MG63 (cell line): Measurements from ENCODE around the gene DGKZ. TPM values are rescaled to one million over a fixed set of nuclear protein-coding genes. Genes with fewer than 3 reads are reported as not detected.

Source experiments
- DNase-seq: peaks from one replicate; pipeline ENCODE4 v3.0.0-alpha.2; 2020
- H3K27me3 ChIP-seq: fragments of 250-450 bp; sonication (Bioruptor Pico); 2 replicates; pipeline ENCODE4 v1.5.1; 2020; ENCODE audit warnings: mild to moderate bottlenecking, moderate library complexity
- H3K36me3 ChIP-seq: fragments of 250-450 bp; sonication (Bioruptor Pico); 2 replicates; pipeline ENCODE4 v1.5.1; 2020; ENCODE audit warnings: mild to moderate bottlenecking, moderate library complexity
- H3K4me3 ChIP-seq: fragments of 250-450 bp; sonication (Bioruptor Pico); 2 replicates; pipeline ENCODE4 v1.5.1; 2020; ENCODE audit warnings: mild to moderate bottlenecking, moderate library complexity
- H3K9me3 ChIP-seq: fragments of 250-450 bp; sonication (Bioruptor Pico); 2 replicates; pipeline ENCODE4 v1.5.1; 2020; ENCODE audit warnings: mild to moderate bottlenecking, moderate library complexity
- total RNA-seq: library from RNA; depleted of rRNA; stranded (reverse); fragments of >200 nt; shearing (Covaris generic); gene quantifications from 2 replicates; pipeline ENCODE4 v1.2.3, GENCODE V29; 2014; ENCODE audit warnings: low replicate concordance

Gene DGKZ
- total RNA-seq, 1 experiment from 2014 or later = 33.4 TPM

GRCh38 chr11:46352063-46352841, 5.0 kb downstream of the DGKZ start:
- Histone ChIP-seq H3K27me3 (no peaks in the 10 kb centered on the region), H3K4me3 (no peak overlapping the region), H3K36me3 (no peaks in the 10 kb centered on the region; the same call in 1 of the 2 replicates), H3K9me3 (no peaks in the 10 kb centered on the region)
- no peak for DNase-seq

GRCh38 chr11:46353698-46354097, 6.4 kb downstream of the DGKZ start:
- DNase-seq = peak; percentile 39
- Histone ChIP-seq H3K36me3 (no peaks in the 10 kb centered on the region; the same call in 1 of the 2 replicates), H3K4me3 (no peak overlapping the region), H3K9me3 (no peaks in the 10 kb centered on the region), H3K27me3 (no peaks in the 10 kb centered on the region)

DNA sequence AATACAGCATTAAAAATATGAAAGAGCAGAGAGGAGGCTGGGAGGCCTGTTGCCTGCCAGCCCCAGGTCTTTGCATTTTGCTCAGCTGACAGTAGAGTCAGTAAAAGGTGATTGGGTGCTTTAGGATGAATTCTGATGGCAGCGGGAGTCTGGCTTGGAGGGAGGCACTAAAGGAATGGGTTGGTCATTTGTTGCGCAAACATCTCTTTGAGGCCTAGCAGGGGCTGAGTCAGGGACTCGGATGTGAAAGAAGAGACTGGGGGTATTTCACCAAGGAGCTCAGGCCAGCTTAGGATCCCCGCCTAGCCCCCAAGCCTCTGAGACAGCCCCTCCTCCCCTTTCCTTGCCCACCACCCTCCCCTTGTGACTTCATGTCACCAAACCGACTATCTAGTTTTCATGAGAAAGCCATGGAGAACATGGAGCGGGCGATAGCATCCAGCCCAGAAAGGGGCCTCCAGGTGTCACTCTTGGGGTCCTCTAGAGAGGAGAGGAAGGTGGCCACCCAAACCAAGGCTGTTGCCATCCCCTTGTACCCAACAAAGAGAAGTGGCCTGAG, 9.7 kb downstream of the DGKZ start:
- Histone ChIP-seq H3K9me3 (no peaks in the 10 kb centered on the region), H3K4me3 (no peak overlapping the region), H3K27me3 (no peaks in the 10 kb centered on the region), H3K36me3 (no peaks in the 10 kb centered on the region; the same call in 1 of the 2 replicates)
- DNase-seq = no peak

DNA sequence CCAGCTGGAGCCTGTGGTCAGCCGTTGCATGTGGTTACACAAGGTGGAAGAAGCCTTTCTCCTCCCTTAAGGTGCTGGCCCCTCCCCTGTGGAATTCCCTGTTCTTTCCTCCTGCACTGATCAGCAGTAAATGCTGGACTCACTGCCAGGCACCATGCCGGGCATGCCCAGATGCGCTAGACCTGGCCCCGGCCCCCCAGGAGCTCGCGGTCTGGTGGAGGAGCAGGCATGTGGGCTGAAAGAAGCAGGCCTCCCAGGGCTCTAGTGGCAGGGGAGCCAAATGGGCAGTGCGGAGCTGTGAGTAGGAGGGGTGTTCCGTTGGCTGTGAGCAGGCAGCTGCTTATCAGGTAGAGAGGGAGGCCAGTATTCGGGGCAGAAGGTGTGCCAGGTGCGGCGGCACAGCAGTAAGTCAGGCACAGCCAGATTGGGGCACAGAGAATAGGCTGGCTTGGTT, 10.2 kb downstream of the DGKZ start:
- H3K27me3 ChIP-seq = no peaks in the 10 kb centered on the region
- no peaks in the 10 kb centered on the region; the same call in 1 of the 2 replicates for H3K36me3 ChIP-seq
- no peak for DNase-seq
- no peak overlapping the region for H3K4me3 ChIP-seq
- H3K9me3 ChIP-seq = no peaks in the 10 kb centered on the region

- Histone ChIP-seq H3K27me3 (no peaks in the 10 kb centered on the region), H3K36me3 (no peaks in the 10 kb centered on the region), H3K4me3 (no peak overlapping the region), H3K9me3 (no peaks in the 10 kb centered on the region)
- no peak for DNase-seq
Observed at GRCh38 chr11:46359953-46360352, 12.7 kb downstream of the DGKZ start.

- no peak overlapping the region for H3K4me3 ChIP-seq
- no peaks in the 10 kb centered on the region for H3K27me3 ChIP-seq
- no peaks in the 10 kb centered on the region for H3K36me3 ChIP-seq
- DNase-seq = no peak
- no peaks in the 10 kb centered on the region for H3K9me3 ChIP-seq
Observed at GRCh38 chr11:46360878-46361277, 13.6 kb downstream of the DGKZ start.

- H3K27me3 ChIP-seq = no peaks in the 10 kb centered on the region
- H3K4me3 ChIP-seq = no peak overlapping the region
- no peak for DNase-seq
- H3K36me3 ChIP-seq = no peaks in the 10 kb centered on the region
- H3K9me3 ChIP-seq = no peaks in the 10 kb centered on the region
Observed at GRCh38 chr11:46361283-46362155, 14.3 kb downstream of the DGKZ start.

- Histone ChIP-seq H3K9me3 (no peaks in the 10 kb centered on the region), H3K27me3 (no peaks in the 10 kb centered on the region), H3K4me3 (no peak overlapping the region), H3K36me3 (no peaks in the 10 kb centered on the region)
- DNase-seq = no peak
Observed at GRCh38 chr11:46362156-46363030, 15.1 kb downstream of the DGKZ start.

DNA sequence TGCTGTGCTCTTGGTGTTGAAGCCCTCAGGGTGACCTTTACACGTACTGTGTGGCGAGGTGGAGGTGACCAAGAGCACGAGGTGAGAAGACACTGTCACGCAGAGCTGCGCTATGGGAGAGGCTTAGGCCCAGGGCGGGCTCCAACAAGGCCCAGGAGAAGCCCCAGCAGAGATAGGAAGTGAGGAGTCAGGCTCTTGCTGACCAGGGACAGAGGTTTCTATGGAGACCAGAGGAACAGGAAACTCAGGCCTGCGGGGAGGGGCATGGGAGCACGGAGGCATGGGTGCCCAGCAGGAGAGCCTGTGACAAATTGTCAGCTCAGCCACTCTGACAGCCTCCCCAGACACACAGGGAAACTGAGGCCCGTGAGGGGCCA, 15.8 kb downstream of the DGKZ start:
- H3K27me3 ChIP-seq = no peaks in the 10 kb centered on the region
- no peak overlapping the region for H3K4me3 ChIP-seq
- H3K36me3 ChIP-seq = peaks cover 4% of the 10 kb centered on the region; the same call in 1 of the 2 replicates
- no peaks in the 10 kb centered on the region for H3K9me3 ChIP-seq
- DNase-seq = no peak

GRCh38 chr11:46363455-46364005, 16.3 kb downstream of the DGKZ start:
- Histone ChIP-seq H3K4me3 (no peak overlapping the region), H3K9me3 (no peaks in the 10 kb centered on the region), H3K27me3 (no peaks in the 10 kb centered on the region), H3K36me3 (peaks cover 7% of the 10 kb centered on the region)
- peak; percentile 31 for DNase-seq

- H3K4me3 ChIP-seq = no peak overlapping the region
- H3K27me3 ChIP-seq = no peaks in the 10 kb centered on the region
- H3K36me3 ChIP-seq = peaks cover 9% of the 10 kb centered on the region
- H3K9me3 ChIP-seq = no peaks in the 10 kb centered on the region
- no peak for DNase-seq
Observed at GRCh38 chr11:46364056-46364455, 16.8 kb downstream of the DGKZ start.

DNA sequence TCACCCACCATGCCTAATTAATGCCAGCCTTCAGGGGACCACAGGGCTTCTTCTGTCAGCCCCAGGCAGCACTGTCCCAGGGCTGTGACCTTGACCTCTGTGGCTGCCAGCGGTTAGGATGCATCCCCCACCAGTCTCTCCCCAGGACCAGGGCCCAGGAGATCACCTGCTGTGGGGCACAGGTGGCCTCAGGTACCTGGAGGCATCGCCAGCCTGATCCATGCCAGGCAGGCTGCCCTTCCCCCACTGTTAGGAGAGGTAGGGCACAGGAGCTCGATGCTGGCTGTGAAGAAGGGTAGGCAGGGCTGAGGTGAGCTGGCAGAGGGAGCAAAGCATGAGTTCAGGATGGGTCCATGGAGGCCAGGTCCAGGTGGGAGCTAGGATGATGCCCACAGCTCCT, 17.5 kb downstream of the DGKZ start:
- no peaks in the 10 kb centered on the region for H3K27me3 ChIP-seq
- no peak overlapping the region for H3K4me3 ChIP-seq
- DNase-seq = no peak
- H3K9me3 ChIP-seq = no peaks in the 10 kb centered on the region
- H3K36me3 ChIP-seq = peaks cover 12% of the 10 kb centered on the region

DNA sequence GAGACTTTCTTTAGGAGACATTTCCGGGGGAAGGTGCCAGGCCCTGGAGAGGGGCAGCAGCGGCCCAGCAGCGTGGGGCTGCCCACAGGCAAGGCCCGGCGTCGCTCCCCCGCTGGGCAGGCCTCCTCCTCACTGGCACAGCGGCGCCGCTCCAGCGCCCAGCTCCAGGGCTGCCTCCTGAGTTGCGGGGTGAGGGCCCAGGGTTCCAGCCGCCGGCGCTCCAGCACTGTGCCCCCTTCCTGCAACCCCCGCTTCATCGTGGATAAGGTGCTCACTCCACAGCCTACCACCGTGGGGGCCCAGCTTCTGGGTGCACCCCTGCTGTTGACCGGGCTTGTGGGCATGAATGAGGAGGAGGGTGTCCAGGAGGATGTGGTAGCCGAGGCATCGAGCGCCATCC, 19.0 kb downstream of the DGKZ start:
- peaks cover 16% of the 10 kb centered on the region for H3K36me3 ChIP-seq
- H3K9me3 ChIP-seq = no peaks in the 10 kb centered on the region
- H3K27me3 ChIP-seq = no peaks in the 10 kb centered on the region
- no peak overlapping the region for H3K4me3 ChIP-seq
- no peak for DNase-seq

DNA sequence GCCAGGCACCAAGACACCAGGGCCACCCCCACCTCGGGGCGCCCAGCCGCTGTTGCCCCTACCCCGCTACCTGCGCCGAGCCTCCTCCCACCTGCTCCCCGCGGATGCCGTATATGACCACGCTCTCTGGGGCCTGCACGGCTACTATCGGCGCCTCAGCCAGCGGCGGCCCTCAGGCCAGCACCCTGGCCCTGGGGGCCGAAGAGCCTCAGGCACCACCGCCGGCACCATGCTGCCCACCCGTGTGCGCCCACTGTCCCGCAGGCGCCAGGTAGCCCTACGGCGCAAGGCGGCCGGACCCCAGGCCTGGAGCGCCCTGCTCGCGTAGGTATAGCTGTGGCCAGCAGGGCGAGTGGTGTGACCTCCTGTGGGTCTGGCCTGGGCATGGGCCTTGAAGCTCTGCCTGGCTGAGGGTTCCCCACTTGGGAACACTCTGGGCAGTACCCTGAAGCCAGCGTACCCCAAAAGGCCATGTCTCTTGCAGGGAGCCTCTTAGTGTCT, 19.4 kb downstream of the DGKZ start:
- Histone ChIP-seq H3K36me3 (peaks cover 16% of the 10 kb centered on the region), H3K27me3 (no peaks in the 10 kb centered on the region), H3K9me3 (no peaks in the 10 kb centered on the region), H3K4me3 (no peak overlapping the region)
- DNase-seq = no peak

GRCh38 chr11:46367244-46367915, 20.1 kb downstream of the DGKZ start:
- Histone ChIP-seq H3K27me3 (no peaks in the 10 kb centered on the region), H3K4me3 (no peak overlapping the region), H3K36me3 (peaks cover 16% of the 10 kb centered on the region), H3K9me3 (no peaks in the 10 kb centered on the region)
- DNase-seq = no peak

- H3K36me3 ChIP-seq = peaks cover 16% of the 10 kb centered on the region
- H3K27me3 ChIP-seq = no peaks in the 10 kb centered on the region
- H3K9me3 ChIP-seq = no peaks in the 10 kb centered on the region
- no peak overlapping the region for H3K4me3 ChIP-seq
- DNase-seq = no peak
Observed at GRCh38 chr11:46367916-46368267, 20.6 kb downstream of the DGKZ start.
